Measurements from ENCODE around the gene AFTPH. TPM values are rescaled to one million over a fixed set of nuclear protein-coding genes. Genes with fewer than 3 reads are reported as not detected.

Gene AFTPH
- total RNA-seq, 1 experiment from 2014 or later = 14.9 TPM

DNA sequence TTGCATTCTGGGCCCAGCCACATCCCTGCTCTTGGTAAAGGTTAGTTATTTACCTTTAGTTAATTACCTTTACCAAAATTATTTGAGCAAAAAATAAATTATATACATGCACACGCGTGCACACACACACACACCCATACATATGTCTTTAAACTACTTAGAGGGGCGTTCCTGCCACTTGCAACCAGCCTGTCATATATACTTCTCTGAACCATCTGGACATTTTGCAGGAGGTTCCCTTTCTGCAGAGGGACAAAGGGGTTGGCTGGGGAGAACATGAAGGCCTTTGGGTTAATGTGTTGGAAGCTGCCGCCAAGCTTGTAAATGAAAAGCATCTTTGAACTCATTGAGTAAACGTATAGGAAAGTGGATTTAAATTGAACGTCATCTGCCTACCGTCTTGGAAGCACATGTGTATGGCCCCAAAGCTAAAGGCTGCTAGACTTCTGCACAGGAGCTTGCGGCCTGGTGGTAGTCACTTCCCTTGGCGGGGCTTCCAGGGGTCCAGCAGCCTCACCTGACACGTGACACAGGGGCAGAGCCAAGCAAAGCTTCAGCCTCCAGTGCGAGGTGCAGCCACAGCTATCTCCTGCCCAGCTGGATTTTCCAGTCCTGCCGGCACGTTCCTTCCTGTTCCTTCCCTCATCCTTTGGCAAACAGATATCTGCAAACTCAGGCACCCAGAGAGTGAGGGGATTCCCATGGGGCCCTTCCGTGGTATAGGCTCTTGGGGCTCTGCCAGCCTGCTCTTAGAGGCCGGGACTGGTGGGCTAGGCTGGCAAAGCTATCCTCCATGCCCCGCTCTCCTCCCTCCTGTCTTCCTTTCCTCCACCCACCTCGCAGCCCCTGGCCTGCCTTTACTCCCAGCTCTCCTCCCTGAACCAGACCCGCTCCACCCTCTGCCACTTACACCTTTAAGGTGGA, 83.5 kb downstream of the AFTPH start:
- Mint-ChIP-seq H3K27me3 (ENCODE audit: low read depth) (peaks cover 32% of the 10 kb centered on the region), H3K4me1 (peaks cover 7% of the 10 kb centered on the region), H3K27ac (no peak overlapping the region), H3K36me3 (peaks cover 7% of the 10 kb centered on the region), H3K9me3 (peaks cover 15% of the 10 kb centered on the region), H3K4me3 (peak overlapping the region; percentile 66; the same call in 1 of the 2 replicates)
- ChIA-PET POLR2A (interaction anchor here (1.7 kb wide), 1 partner anchor 10 kb away, joined by 8 read pairs; no protein-coding TSS in a partner anchor), CTCF (interaction anchor here (0.9 to 4.5 kb wide), 26 partner anchors 10 to 315 kb away, joined by 3 to 50 read pairs (median 6); partner anchors contain the start of genes AFTPH and SERTAD2)
- ATAC-seq (no peak), DNase-seq (ENCODE audit: low spot score) (no peak)
- TF ChIP-seq ERG (CRISPR knock-in tag; IDR thresholded peaks at IDR 0.05) (no peak), NFE2L1 (CRISPR knock-in tag; IDR thresholded peaks at IDR 0.05) (no peak), HMGA2 (CRISPR knock-in tag; IDR thresholded peaks at IDR 0.05) (no peak), SP1 (CRISPR knock-in tag; conservative IDR thresholded peaks at IDR 0.05) (no peak), TEAD1 (CRISPR knock-in tag; IDR thresholded peaks at IDR 0.05) (no peak), NR2C2 (CRISPR knock-in tag; IDR thresholded peaks at IDR 0.05) (no peak), ZNF219 (CRISPR knock-in tag; IDR thresholded peaks at IDR 0.05; ENCODE audit: borderline replicate concordance) (no peak), CREB1 (CRISPR knock-in tag; IDR thresholded peaks at IDR 0.05) (no peak), ZSCAN18 (CRISPR knock-in tag; IDR thresholded peaks at IDR 0.05) (no peak), MAX (CRISPR knock-in tag; IDR thresholded peaks at IDR 0.05) (no peak), ZNF281 (CRISPR knock-in tag; IDR thresholded peaks at IDR 0.05) (no peak), GRHL2 (CRISPR knock-in tag; IDR thresholded peaks at IDR 0.05; ENCODE audit: insufficient replicate concordance, severe bottlenecking) (no peak), NR1H2 (CRISPR knock-in tag; IDR thresholded peaks at IDR 0.05) (no peak), ZNF317 (CRISPR knock-in tag; IDR thresholded peaks at IDR 0.05; ENCODE audit: borderline replicate concordance, low read depth) (no peak), NFATC4 (CRISPR knock-in tag; IDR thresholded peaks at IDR 0.05) (no peak)
- TF ChIP-seq, protein P1, sequence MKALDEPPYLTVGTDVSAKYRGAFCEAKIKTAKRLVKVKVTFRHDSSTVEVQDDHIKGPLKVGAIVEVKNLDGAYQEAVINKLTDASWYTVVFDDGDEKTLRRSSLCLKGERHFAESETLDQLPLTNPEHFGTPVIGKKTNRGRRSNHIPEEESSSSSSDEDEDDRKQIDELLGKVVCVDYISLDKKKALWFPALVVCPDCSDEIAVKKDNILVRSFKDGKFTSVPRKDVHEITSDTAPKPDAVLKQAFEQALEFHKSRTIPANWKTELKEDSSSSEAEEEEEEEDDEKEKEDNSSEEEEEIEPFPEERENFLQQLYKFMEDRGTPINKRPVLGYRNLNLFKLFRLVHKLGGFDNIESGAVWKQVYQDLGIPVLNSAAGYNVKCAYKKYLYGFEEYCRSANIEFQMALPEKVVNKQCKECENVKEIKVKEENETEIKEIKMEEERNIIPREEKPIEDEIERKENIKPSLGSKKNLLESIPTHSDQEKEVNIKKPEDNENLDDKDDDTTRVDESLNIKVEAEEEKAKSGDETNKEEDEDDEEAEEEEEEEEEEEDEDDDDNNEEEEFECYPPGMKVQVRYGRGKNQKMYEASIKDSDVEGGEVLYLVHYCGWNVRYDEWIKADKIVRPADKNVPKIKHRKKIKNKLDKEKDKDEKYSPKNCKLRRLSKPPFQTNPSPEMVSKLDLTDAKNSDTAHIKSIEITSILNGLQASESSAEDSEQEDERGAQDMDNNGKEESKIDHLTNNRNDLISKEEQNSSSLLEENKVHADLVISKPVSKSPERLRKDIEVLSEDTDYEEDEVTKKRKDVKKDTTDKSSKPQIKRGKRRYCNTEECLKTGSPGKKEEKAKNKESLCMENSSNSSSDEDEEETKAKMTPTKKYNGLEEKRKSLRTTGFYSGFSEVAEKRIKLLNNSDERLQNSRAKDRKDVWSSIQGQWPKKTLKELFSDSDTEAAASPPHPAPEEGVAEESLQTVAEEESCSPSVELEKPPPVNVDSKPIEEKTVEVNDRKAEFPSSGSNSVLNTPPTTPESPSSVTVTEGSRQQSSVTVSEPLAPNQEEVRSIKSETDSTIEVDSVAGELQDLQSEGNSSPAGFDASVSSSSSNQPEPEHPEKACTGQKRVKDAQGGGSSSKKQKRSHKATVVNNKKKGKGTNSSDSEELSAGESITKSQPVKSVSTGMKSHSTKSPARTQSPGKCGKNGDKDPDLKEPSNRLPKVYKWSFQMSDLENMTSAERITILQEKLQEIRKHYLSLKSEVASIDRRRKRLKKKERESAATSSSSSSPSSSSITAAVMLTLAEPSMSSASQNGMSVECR (CRISPR knock-in tag; IDR thresholded peaks at IDR 0.05; ENCODE audit: borderline replicate concordance) = no peak
